Sigmoid colon (tissue), 4 donors: ENCODE data around the gene KRTAP4-11.

ENCODE experiments used
- EP300 ChIP-seq, 4 donors: sonication (generic); formaldehyde crosslinking; IDR thresholded peaks; one replicate each; pipeline ENCODE4 v1.6.1; 2017; ENCODE audit warnings: antibody characterized with exemption in 4 of 4
- POLR2A ChIP-seq, 2 donors: fragments of 450-650 bp; IDR thresholded peaks; one replicate each; pipeline ENCODE4 v1.6.1; 2016; ENCODE audit warnings: antibody characterized with exemption in 2 of 2, mild to moderate bottlenecking in 2 of 2, moderate library complexity in 2 of 2
- POLR2AphosphoS5 ChIP-seq, 4 donors: sonication (generic); formaldehyde crosslinking; IDR thresholded peaks; one replicate each; pipeline ENCODE4 v1.6.1; 2017; ENCODE audit warnings: antibody characterized with exemption in 4 of 4

DNA sequence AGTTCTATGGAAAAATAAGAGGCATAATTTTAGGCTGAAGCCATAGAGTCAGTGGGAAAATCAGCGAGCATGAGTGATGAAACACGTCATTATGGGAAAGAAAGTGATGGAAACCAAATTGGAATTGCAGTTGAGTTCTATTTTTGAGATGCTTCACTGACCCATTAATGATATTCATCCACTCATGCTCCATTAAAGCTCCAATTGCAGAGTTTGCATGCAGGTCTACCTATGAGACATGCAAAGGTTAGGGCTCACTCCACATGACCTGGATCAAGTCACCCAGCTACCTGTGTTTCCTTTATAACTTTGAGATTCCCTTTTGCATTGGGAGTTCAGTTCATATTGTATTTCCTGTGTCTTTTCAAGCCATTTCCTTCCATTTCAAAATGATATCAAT lies 44.5 kb downstream of the KRTAP4-11 start:
- TF ChIP-seq EP300 (IDR thresholded peaks at IDR 0.05) (no peak), POLR2A (IDR thresholded peaks at IDR 0.05) (no peak), POLR2AphosphoS5 (IDR thresholded peaks at IDR 0.05) (no peak)
